Thoracic aorta (tissue), 2 donors: ENCODE measurements around the gene TRUB1. TPM values are rescaled to one million over a fixed set of nuclear protein-coding genes. Genes with fewer than 3 reads are reported as not detected.

ENCODE experiments used
- ATAC-seq: fragments of 150-250 bp; one replicate; pipeline ENCODE4 v1.8.0; 2017; ENCODE audit warnings: low read depth; ENCODE audit not compliant: insufficient number of reproducible peaks, low FRiP score
- DNase-seq: peaks from one replicate; pipeline ENCODE4 v3.0.0-alpha.2; 2020; ENCODE audit warnings: low spot score
- H3K27ac ChIP-seq, 2 donors: fragments of 200-600 bp; sonication (generic); 1 replicate in 1 of 2; 2 replicates in 1 of 2; pipeline ENCODE4 v1.5.1; 2016; ENCODE audit warnings: mild to moderate bottlenecking in 2 of 2, moderate library complexity in 2 of 2
- H3K27me3 ChIP-seq: fragments of 200-600 bp; sonication (generic); replicated peaks from 2 replicates; pipeline ENCODE4 v1.6.0; 2016; ENCODE audit warnings: mild to moderate bottlenecking; ENCODE audit not compliant: insufficient read depth
- H3K36me3 ChIP-seq: fragments of 200-600 bp; sonication (generic); one replicate; pipeline ENCODE4 v1.5.1; 2016
- H3K4me1 ChIP-seq, 2 donors: fragments of 200-600 bp; sonication (generic); 1 replicate in 1 of 2; 2 replicates in 1 of 2; pipeline versions ENCODE4 v1.5.1 to v1.6.0; 2016; ENCODE audit warnings: low read depth in 2 of 2, mild to moderate bottlenecking in 1 of 2; ENCODE audit not compliant: control insufficient read depth in 1 of 2
- H3K4me3 ChIP-seq: fragments of 200-600 bp; sonication (generic); 2 replicates; pipeline ENCODE4 v1.5.1; 2016; ENCODE audit warnings: mild to moderate bottlenecking
- H3K9me3 ChIP-seq: fragments of 200-600 bp; sonication (generic); 2 replicates; pipeline ENCODE4 v1.5.1; 2016
- total RNA-seq, 2 donors: library from RNA; depleted of rRNA; stranded (reverse); fragments of >200 nt; gene quantifications; one replicate each; pipeline versions ENCODE4 v1.1.0 to v1.2.3, GENCODE V29; 2016
- TF ChIP-seq, protein P1 (sequence below): fragments of 200-600 bp; sonication (generic); IDR thresholded peaks from one replicate; pipeline ENCODE4 v1.5.1; 2019; ENCODE audit warnings: antibody characterized with exemption

TRUB1 gene
- total RNA-seq, 2 donors from 2014 or later = 8.8 to 9.5 TPM

GRCh38 chr10:114957122-114957521, 19.1 kb downstream of the TRUB1 start:
- ATAC-seq (no peak), DNase-seq (no peak)
- TF ChIP-seq, protein P1, sequence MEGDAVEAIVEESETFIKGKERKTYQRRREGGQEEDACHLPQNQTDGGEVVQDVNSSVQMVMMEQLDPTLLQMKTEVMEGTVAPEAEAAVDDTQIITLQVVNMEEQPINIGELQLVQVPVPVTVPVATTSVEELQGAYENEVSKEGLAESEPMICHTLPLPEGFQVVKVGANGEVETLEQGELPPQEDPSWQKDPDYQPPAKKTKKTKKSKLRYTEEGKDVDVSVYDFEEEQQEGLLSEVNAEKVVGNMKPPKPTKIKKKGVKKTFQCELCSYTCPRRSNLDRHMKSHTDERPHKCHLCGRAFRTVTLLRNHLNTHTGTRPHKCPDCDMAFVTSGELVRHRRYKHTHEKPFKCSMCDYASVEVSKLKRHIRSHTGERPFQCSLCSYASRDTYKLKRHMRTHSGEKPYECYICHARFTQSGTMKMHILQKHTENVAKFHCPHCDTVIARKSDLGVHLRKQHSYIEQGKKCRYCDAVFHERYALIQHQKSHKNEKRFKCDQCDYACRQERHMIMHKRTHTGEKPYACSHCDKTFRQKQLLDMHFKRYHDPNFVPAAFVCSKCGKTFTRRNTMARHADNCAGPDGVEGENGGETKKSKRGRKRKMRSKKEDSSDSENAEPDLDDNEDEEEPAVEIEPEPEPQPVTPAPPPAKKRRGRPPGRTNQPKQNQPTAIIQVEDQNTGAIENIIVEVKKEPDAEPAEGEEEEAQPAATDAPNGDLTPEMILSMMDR = no peak
- Histone ChIP-seq H3K4me1 (no peaks in the 10 kb centered on the region), H3K4me3 (no peak overlapping the region), H3K36me3 (no peaks in the 10 kb centered on the region), H3K27ac (no peak overlapping the region), H3K27me3 (no peaks in the 10 kb centered on the region), H3K9me3 (no peaks in the 10 kb centered on the region)

GRCh38 chr10:114957673-114958072, 19.7 kb downstream of the TRUB1 start:
- no peaks in the 10 kb centered on the region for H3K9me3 ChIP-seq
- H3K36me3 ChIP-seq = no peaks in the 10 kb centered on the region
- H3K4me1 ChIP-seq = no peaks in the 10 kb centered on the region
- no peaks in the 10 kb centered on the region for H3K27me3 ChIP-seq
- TF ChIP-seq, protein P1 = no peak
- ATAC-seq (no peak), DNase-seq (no peak)
- no peak overlapping the region for H3K4me3 ChIP-seq
- H3K27ac ChIP-seq = no peak overlapping the region

DNA sequence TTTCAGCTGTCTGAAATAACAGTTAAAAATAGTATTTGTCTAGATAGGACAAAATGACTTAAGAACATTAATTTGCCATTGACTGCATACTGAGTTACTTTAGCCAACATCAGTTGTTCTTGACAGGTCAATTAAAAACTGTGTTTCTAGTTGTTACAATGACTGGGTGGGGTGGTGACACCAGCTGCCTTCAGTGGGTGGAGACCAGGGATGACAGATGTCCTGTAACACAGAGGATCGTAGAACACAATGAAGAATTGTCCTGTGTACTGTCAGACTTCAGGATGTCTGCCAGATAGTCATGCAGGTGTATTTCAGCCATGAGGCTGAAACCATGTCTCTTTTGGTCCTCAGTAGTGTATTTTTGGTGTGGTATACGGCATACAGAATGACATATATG, 24.4 kb downstream of the TRUB1 start:
- H3K9me3 ChIP-seq = no peaks in the 10 kb centered on the region
- no peak overlapping the region for H3K4me3 ChIP-seq
- TF ChIP-seq, protein P1 = no peak
- no peaks in the 10 kb centered on the region for H3K4me1 ChIP-seq
- no peaks in the 10 kb centered on the region for H3K27me3 ChIP-seq
- no peak for DNase-seq
- H3K27ac ChIP-seq = no peak overlapping the region
- peaks cover 4% of the 10 kb centered on the region for H3K36me3 ChIP-seq
- no peak for ATAC-seq

GRCh38 chr10:114963908-114964307, 25.9 kb downstream of the TRUB1 start:
- H3K9me3 ChIP-seq = no peaks in the 10 kb centered on the region
- ATAC-seq = no peak
- H3K4me1 ChIP-seq = no peaks in the 10 kb centered on the region
- no peak for DNase-seq
- H3K4me3 ChIP-seq = no peak overlapping the region
- TF ChIP-seq, protein P1 = no peak
- H3K27ac ChIP-seq = no peak overlapping the region
- H3K27me3 ChIP-seq = no peaks in the 10 kb centered on the region
- peaks cover 4% of the 10 kb centered on the region for H3K36me3 ChIP-seq

DNA sequence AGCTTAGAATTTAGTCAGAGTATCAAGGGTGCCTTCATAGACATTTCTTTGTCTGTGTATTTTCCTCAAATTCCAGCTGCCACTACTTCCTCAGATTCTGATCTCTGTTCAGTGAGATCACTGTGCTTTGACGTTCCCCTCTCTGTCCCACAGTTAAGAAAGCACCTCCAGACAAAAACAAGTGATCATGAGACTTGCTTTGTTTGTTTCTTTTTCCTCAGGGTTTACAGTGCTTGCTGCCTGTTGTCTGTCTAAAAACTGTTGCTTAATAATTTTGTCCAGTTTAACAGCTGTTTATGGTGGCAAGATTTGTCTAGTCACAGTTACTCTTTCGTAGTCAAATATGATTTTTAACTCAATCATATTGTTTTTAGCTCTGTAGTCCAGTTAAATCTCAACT, 29.1 kb downstream of the TRUB1 start:
- Histone ChIP-seq H3K4me1 (no peaks in the 10 kb centered on the region), H3K9me3 (no peaks in the 10 kb centered on the region), H3K27ac (no peak overlapping the region), H3K27me3 (no peaks in the 10 kb centered on the region), H3K36me3 (peaks cover 4% of the 10 kb centered on the region), H3K4me3 (no peak overlapping the region)
- ATAC-seq (no peak), DNase-seq (no peak)
- TF ChIP-seq, protein P1 = no peak
